GM19193 (cell line): ENCODE data around the gene ESR2.

ENCODE experiments used
- POLR2A ChIP-seq: IDR thresholded peaks from 4 replicates; pipeline ENCODE4 v1.6.1; 2011; ENCODE audit not compliant: insufficient read depth, insufficient read length; ENCODE audit errors: extremely low read depth

The ESR2 gene

DNA sequence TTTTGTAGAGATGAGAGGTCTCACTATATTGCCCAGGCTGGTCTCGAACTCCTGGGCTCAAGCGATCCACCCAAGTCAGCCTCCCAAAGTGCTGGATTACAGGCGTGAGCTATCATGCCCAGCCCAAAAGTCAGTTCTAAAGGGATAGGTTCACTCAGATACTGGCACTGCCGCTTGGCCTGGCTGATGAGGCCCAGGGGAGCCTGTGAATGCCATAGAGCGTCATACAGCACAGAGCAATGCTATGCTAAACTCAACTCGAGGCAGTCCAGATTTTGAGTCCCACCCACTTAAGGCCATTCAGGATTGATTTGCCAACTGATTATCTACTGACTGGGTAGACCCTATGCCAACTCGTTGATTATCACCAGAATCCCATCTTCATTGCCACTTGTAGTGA is 179.4 kb downstream of the ESR2 start:
- no peak for TF ChIP-seq POLR2A

DNA sequence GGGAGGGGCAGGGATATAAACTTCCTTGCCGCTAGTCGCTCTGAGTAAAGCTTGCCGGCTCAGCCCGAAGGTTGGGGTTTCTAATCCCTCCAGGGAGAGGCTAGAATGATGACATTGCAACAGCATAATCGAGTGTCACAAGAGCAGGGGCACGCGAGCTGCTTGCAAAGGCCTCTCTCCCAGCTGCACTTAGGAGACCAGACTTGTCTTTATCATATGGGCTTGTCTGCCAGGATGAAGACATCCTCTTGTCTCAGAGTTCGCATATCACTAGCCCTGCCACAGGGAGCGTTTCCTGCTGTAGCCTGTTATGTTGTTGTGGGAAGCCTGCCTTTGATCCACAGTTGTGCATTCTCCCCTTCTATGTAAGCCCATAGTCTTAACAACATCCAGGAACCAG is 180.0 kb downstream of the ESR2 start:
- TF ChIP-seq POLR2A: no peak

- TF ChIP-seq POLR2A: no peak
These were observed 181.1 kb downstream of the ESR2 start for GRCh38 chr14:64112867-64113678.

GRCh38 chr14:64110802-64111201 is 183.4 kb downstream of the ESR2 start:
- no peak for TF ChIP-seq POLR2A

- TF ChIP-seq POLR2A: no peak
These were observed 184.2 kb downstream of the ESR2 start for GRCh38 chr14:64109819-64110554.

GRCh38 chr14:64107438-64107837 is 186.7 kb downstream of the ESR2 start:
- TF ChIP-seq POLR2A: no peak

DNA sequence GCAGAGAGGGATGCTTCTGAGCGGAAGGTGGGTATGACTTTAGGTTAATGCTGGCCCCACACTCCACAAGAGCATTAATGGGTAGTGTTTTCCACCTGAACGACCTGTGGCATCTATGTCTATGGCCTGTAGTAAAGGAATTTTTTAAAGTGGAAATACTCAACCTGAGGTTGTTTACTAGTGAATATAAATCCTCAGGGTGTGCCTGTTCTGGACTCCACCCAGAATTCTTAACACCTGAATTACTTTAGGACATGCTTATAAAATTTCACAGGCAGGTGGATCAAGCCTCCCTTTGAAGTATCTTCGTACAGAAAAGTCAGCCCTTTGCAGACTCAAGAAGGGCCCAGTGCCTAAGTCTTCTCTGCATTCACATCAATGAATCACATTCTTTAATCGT is 196.1 kb downstream of the ESR2 start:
- no peak for TF ChIP-seq POLR2A

DNA sequence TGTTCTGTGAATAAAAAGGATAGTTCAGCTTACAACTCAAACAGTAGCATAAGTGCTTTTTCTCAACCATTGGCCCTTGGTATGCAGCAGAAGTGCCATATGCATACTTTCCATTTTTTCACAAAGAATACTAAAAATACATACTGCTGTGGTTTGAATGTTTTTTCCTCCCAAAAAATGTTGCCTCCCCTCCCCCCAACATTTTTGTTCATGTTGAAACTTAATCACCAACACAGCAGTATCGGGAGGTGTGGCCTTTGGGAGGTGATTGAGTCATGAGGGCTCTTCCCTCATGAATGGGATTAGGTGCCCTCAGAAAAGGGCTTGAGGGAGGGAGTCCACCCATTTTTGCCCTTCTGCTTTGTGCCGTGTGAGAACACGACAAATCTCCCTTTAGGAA is 198.6 kb downstream of the ESR2 start:
- no peak for TF ChIP-seq POLR2A

DNA sequence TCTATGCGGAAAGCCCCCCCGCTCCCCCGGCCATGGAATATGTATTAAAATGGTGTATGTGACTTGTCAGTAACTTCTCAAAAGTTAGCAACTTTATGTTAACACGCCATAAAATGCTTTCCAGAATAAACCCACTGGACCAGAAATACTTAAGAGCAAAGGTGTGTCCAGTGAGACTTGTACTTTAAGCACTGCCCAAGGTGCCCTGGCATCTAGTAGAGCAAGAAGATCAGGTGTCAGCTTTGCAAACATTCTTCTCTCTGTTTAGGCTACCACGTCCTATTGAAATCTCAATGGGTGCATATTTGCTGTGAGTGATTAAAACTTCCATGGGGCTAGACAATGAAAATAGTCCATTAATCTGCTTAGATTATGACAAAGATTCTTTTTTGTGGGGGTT is 201.2 kb downstream of the ESR2 start:
- no peak for TF ChIP-seq POLR2A

GRCh38 chr14:64092338-64092737 is 201.8 kb downstream of the ESR2 start:
- TF ChIP-seq POLR2A: no peak

DNA sequence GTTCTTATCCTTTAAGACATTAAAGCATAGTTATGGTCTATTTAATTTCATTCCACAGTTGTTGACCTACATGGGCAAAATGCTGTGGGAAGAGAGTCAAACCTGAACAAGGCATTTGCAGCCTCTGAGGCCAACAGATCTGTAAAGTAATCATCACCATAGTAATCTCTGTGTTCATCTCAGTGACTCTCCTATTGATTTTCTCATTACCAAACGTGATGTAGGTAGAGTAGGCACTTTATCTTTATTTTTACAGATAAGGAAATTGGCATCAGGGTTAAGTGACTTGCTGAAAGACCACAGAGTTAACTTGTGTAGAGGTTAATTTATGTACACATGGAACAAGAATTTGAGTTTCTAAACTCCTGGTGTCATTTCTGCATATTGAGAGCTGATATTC is 203.0 kb downstream of the ESR2 start:
- no peak for TF ChIP-seq POLR2A

DNA sequence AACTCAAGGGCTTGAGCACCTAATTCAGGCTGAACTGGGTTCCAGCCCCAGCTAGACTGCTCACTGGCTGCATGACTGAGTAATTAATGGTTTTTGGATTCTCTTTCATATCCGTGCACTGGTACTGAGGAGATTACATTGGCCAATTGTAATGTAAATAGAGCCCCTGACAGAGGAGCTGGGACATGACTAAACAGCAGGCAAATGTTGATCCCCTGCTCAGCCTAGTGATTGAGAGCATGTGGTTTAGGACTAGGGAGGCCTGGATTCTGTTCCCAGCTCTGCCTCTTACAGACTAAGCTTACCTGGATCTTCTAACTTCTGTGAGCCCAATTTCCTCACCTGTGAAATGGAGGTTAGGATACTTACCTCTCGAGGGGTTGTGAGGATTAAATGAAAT is 204.3 kb downstream of the ESR2 start:
- TF ChIP-seq POLR2A: no peak

DNA sequence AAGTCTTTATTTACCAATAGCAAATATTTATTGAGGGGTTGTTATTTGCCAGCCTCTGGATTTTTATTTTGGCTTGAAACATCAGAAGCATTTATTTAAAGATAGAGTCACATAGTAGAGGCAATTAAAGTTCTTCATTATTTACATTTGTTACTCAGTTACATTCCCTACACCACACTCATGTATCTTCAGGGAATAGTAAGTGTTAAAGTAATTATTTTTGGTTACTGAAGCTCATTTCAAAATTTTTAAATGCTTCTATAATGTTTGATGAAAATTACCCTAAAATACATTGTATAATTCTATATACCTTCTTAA is 205.6 kb downstream of the ESR2 start:
- TF ChIP-seq POLR2A: no peak

DNA sequence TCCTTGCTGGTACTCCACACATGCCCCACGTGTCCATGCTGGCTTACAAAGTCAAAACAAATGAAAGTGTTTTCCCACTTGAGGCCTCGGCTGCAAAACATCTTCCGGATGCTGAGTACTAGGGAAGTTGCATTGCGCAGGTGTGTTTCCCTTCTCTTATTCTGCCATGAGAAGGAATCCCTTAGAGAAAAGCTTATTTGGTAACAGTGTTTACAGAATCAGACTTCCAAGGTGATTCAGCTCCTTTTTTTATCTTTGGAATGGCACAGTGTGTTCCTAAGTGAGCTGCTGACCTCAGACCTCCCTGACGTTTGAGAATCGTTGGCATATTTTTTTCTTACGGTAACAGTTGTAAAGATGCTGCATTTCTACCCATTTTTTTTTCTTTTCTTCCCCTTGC is 211.3 kb downstream of the ESR2 start:
- TF ChIP-seq POLR2A: no peak

DNA sequence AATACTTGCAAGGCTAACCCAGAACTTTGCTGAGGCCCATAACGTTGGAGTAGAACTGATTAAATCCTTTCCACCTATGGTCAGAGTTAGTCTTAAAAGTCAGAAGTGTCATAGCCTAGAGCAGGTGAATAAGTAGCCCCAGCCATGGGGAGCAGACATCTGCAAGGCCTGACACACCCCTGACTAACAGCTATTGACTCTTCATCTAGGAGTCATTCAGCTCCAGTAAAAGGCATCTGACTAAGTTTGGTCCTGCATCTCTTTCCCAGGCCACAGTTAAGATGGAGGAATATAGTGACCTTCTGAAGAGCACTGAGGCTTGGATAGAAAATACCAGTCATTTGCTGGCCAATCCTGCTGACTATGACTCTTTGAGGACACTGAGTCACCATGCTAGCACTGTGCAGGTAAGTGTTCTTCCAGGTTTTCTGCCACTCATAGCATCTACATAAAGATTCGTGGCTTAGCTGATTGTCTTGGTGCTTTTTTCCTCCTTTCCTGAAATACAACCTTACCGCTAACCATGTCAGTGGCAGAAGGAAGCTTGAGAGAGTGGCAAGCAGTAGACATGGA is 212.9 kb downstream of the ESR2 start:
- no peak for TF ChIP-seq POLR2A

GRCh38 chr14:64080452-64080851 is 213.7 kb downstream of the ESR2 start:
- no peak for TF ChIP-seq POLR2A

GRCh38 chr14:64075613-64076005 is 218.6 kb downstream of the ESR2 start:
- TF ChIP-seq POLR2A: no peak

GRCh38 chr14:64074961-64075612 is 219.1 kb downstream of the ESR2 start:
- no peak for TF ChIP-seq POLR2A
